Gastroesophageal sphincter (tissue), 3 donors: Measurements from ENCODE around the gene GABRR2.

ENCODE experiments used
- EP300 ChIP-seq: sonication (generic); formaldehyde crosslinking; IDR thresholded peaks from one replicate; pipeline ENCODE4 v1.6.1; 2017; ENCODE audit warnings: antibody characterized with exemption, mild to moderate bottlenecking
- POLR2A ChIP-seq, 2 donors: fragments of 450-650 bp; IDR thresholded peaks; one replicate each; pipeline ENCODE4 v1.6.1; 2017; ENCODE audit warnings: antibody characterized with exemption in 2 of 2, mild to moderate bottlenecking in 2 of 2, moderate library complexity in 1 of 2
- TF ChIP-seq, protein P1 (sequence below), 4 experiments: fragments of 200-600 bp in 2 of 4; fragments of 450-650 bp in 2 of 4; sonication (generic) in 1 of 4; IDR thresholded peaks; one replicate each; pipeline ENCODE4 v1.5.1; 2017 to 2019; ENCODE audit warnings: antibody characterized with exemption in 4 of 4, mild to moderate bottlenecking in 2 of 4, moderate library complexity in 2 of 4

DNA sequence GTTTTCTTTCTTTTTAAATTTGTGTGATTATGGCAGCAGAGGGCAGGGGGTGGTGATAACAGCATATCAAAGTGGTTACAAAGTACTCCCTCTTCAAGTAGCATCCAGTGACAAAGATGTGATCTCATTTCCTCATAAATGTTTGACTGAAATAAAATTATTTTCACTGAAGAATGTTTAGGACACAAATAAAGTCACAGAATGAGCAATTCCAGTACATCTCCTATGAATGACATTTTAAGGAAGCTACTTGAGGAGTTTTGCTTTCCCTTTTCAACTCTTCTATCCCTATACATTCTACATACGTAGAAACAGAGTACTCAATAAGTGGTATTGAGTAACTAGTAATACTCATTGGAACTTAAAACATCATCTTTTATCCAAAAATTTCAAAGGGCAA lies 13.9 kb upstream of the GABRR2 start:
- TF ChIP-seq, protein P1, sequence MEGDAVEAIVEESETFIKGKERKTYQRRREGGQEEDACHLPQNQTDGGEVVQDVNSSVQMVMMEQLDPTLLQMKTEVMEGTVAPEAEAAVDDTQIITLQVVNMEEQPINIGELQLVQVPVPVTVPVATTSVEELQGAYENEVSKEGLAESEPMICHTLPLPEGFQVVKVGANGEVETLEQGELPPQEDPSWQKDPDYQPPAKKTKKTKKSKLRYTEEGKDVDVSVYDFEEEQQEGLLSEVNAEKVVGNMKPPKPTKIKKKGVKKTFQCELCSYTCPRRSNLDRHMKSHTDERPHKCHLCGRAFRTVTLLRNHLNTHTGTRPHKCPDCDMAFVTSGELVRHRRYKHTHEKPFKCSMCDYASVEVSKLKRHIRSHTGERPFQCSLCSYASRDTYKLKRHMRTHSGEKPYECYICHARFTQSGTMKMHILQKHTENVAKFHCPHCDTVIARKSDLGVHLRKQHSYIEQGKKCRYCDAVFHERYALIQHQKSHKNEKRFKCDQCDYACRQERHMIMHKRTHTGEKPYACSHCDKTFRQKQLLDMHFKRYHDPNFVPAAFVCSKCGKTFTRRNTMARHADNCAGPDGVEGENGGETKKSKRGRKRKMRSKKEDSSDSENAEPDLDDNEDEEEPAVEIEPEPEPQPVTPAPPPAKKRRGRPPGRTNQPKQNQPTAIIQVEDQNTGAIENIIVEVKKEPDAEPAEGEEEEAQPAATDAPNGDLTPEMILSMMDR (IDR thresholded peaks at IDR 0.05): no peak
- no peak for TF ChIP-seq POLR2A (IDR thresholded peaks at IDR 0.05)
- TF ChIP-seq EP300: no peak
